Mesendoderm (in vitro differentiated cells): Measurements from ENCODE around the gene MMP24.
"Not testable (repeated sequence)": the region's sequence is repeated elsewhere in the genome, so short reads cannot be mapped to it uniquely, and the experiment has no call there.

Experiments
- DNase-seq: peaks from one replicate; pipeline ENCODE4 v3.0.0; 2013
- H2AK5ac ChIP-seq: 2 replicates; pipeline ENCODE4 v1.6.1; 2013; ENCODE audit warnings: low read length, inconsistent platforms
- H2BK120ac ChIP-seq: 2 replicates; pipeline ENCODE4 v1.6.1; 2013; ENCODE audit warnings: low read depth, mild to moderate bottlenecking, low read length, moderate library complexity, mixed read lengths
- H2BK15ac ChIP-seq: replicated peaks from 2 replicates; pipeline ENCODE4 v1.6.1; 2013; ENCODE audit warnings: low read depth, mild to moderate bottlenecking, moderate library complexity
- H2BK5ac ChIP-seq: 2 replicates; pipeline ENCODE4 v1.6.1; 2013; ENCODE audit warnings: low read length, inconsistent platforms
- H3K18ac ChIP-seq: 2 replicates; pipeline ENCODE4 v1.6.1; 2013; ENCODE audit warnings: mild to moderate bottlenecking, low read length, mixed read lengths
- H3K23ac ChIP-seq: one replicate; pipeline ENCODE4 v1.6.1; 2013; ENCODE audit warnings: low read length
- H3K27ac ChIP-seq: 2 replicates; pipeline ENCODE4 v1.5.1; 2013; ENCODE audit warnings: low read depth, mild to moderate bottlenecking, inconsistent platforms, low read length, moderate library complexity
- H3K27me3 ChIP-seq: 2 replicates; pipeline ENCODE4 v1.6.1; 2013; ENCODE audit warnings: low read length, control low read depth, mild to moderate bottlenecking, inconsistent platforms; ENCODE audit not compliant: insufficient read depth, poor library complexity
- H3K36me3 ChIP-seq: 2 replicates; pipeline ENCODE4 v1.6.1; 2013; ENCODE audit warnings: low read length, inconsistent platforms; ENCODE audit not compliant: control insufficient read depth, insufficient read depth
- H3K4ac ChIP-seq: one replicate; pipeline ENCODE4 v1.6.1; 2013; ENCODE audit warnings: low read depth, mild to moderate bottlenecking, low read length, moderate library complexity
- H3K4me1 ChIP-seq: 2 replicates; pipeline ENCODE4 v1.6.1; 2013; ENCODE audit warnings: low read depth, low read length, inconsistent platforms; ENCODE audit not compliant: control insufficient read depth
- H3K4me2 ChIP-seq: 2 replicates; pipeline ENCODE4 v1.6.1; 2013; ENCODE audit warnings: low read length
- H3K4me3 ChIP-seq: 2 replicates; pipeline ENCODE4 v1.5.1; 2013; ENCODE audit warnings: mild to moderate bottlenecking, low read length
- H3K56ac ChIP-seq: one replicate; pipeline ENCODE4 v1.6.1; 2013; ENCODE audit warnings: low read length
- H3K79me1 ChIP-seq: 2 replicates; pipeline ENCODE4 v1.6.1; 2013; ENCODE audit warnings: low read length, inconsistent platforms
- H3K79me2 ChIP-seq: 2 replicates; pipeline ENCODE4 v1.6.1; 2013; ENCODE audit warnings: mild to moderate bottlenecking, low read length; ENCODE audit not compliant: control insufficient read depth, insufficient read depth
- H3K9ac ChIP-seq: 2 replicates; pipeline ENCODE4 v1.6.1; 2013; ENCODE audit warnings: low read length, inconsistent platforms
- H4K5ac ChIP-seq: one replicate; pipeline ENCODE4 v1.6.1; 2013; ENCODE audit warnings: low read length
- H4K8ac ChIP-seq: one replicate; pipeline ENCODE4 v1.6.1; 2013; ENCODE audit warnings: low read depth, mild to moderate bottlenecking, control low read depth, low read length, moderate library complexity
- whole genome bisulfite sequencing: extraction: QIAGEN DNeasy Blood & Tissue Kit; methylation state at CpG from one replicate; pipeline ENCODE4 v1.1.7; 2013; ENCODE audit warnings: low lambda C conversion rate, missing lambda C conversion rate; ENCODE audit not compliant: insufficient coverage; ENCODE audit errors: extremely low coverage; 5-methylcytosine and 5-hydroxymethylcytosine counted together

MMP24 gene

DNA sequence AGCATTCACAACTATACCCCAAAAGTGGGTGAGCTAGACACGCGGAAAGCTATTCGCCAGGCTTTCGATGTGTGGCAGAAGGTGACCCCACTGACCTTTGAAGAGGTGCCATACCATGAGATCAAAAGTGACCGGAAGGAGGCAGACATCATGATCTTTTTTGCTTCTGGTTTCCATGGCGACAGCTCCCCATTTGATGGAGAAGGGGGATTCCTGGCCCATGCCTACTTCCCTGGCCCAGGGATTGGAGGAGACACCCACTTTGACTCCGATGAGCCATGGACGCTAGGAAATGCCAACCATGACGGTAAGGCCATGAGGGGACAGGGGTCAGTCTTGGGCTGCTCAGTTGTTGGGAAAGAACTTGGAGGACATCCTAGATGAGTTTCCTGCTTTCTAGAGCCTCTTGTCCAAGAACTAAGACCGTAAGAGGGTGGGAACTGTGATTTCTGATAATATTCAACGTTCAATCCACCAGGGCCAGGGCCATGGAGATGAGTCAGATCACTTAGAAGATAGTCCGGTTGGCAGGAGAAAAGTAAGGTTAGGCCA is 28.0 kb downstream of the MMP24 start:
- H2BK5ac ChIP-seq = no peak overlapping the region
- no peak overlapping the region for H4K8ac ChIP-seq
- H3K4ac ChIP-seq = no peak overlapping the region
- no peak overlapping the region for H2BK15ac ChIP-seq
- H3K36me3 ChIP-seq = no peaks in the 10 kb centered on the region
- no peak overlapping the region for H3K27ac ChIP-seq
- H3K27me3 ChIP-seq = no peaks in the 10 kb centered on the region
- H3K9ac ChIP-seq = no peak overlapping the region
- H3K4me2 ChIP-seq = no peak overlapping the region
- H3K79me2 ChIP-seq = no peaks in the 10 kb centered on the region
- no peak overlapping the region for H3K23ac ChIP-seq
- no peak overlapping the region for H3K18ac ChIP-seq
- H3K4me1 ChIP-seq = no peaks in the 10 kb centered on the region
- no peak overlapping the region for H2BK120ac ChIP-seq
- H4K5ac ChIP-seq = no peak overlapping the region
- H3K4me3 ChIP-seq = no peak overlapping the region
- WGBS = no CpG with 5 or more reads among the region's 12 CpGs
- no peak overlapping the region for H2AK5ac ChIP-seq
- no peaks in the 10 kb centered on the region for H3K79me1 ChIP-seq
- no peak for DNase-seq
- no peak overlapping the region for H3K56ac ChIP-seq

DNA sequence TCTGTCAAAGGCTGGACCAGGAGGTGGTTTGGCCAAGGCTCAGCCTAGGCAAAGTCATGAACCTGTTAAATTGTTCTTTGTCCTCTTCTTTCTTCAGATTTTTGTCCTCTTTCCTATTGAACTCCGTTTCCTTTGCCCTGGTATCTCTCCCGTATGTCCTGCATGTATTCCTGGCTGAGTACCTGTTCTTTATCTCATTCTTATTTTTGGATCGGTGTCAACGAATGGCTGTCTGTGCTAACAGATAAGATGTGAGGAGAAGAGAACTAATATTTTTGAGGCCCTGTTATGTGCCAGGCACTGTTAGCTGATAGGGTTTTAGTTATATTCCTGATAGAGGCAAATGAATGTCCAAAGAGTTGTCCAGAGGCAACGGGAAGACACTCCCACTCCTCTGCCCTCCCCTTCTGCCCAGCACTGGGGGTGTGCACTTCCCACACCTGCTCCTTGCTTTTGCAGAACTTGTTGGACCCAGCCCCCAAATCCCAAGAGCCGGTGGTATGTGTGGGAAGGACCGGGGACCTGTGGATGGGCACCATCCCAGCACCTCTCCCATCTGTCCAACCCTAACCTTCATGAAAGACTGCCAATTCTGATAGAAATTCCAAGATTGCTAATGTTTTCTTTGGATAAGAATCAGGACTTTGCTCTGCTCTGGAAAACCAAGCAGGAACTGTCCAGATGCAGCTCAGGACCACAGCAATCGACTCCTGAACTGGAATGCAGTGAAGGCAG is 30.9 kb downstream of the MMP24 start:
- Histone ChIP-seq H3K4me1 (peaks cover 1% of the 10 kb centered on the region), H3K36me3 (no peaks in the 10 kb centered on the region), H2BK120ac (no peak overlapping the region), H3K18ac (no peak overlapping the region), H3K56ac (no peak overlapping the region), H3K23ac (no peak overlapping the region), H2AK5ac (no peak overlapping the region), H3K9ac (no peak overlapping the region), H3K79me1 (no peaks in the 10 kb centered on the region), H3K79me2 (no peaks in the 10 kb centered on the region), H3K4me3 (no peak overlapping the region), H2BK15ac (no peak overlapping the region), H3K4me2 (no peak overlapping the region), H4K5ac (no peak overlapping the region), H4K8ac (no peak overlapping the region), H2BK5ac (no peak overlapping the region), H3K27me3 (no peaks in the 10 kb centered on the region), H3K27ac (no peak overlapping the region), H3K4ac (no peak overlapping the region)
- no peak for DNase-seq
- no CpG with 5 or more reads among the region's 8 CpGs for WGBS

DNA sequence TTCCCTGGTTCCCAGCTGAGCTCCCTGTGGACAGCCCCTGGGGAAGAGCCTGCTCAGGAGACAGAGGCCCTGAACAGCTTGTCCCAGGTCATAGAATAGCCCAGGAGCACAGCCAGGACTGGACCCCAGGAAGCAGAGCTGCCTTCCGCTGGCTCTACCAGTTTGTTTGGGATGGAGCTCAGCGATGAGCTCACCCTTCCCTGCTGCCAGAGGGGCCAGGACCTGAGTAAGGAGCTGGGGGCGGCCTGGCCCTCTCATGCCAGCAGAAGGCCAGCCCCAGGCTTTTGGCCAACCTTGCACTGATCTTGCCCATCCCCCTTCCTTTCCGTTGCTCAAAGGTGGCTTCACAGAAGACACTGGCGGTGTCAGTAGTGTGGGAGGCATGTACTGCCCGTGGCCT is 33.9 kb downstream of the MMP24 start:
- DNase-seq = no peak
- Histone ChIP-seq H3K23ac (no peak overlapping the region), H4K8ac (no peak overlapping the region), H3K4me1 (peaks cover 7% of the 10 kb centered on the region), H2AK5ac (no peak overlapping the region), H3K4me2 (no peak overlapping the region), H3K27ac (no peak overlapping the region), H3K18ac (no peak overlapping the region), H3K27me3 (no peaks in the 10 kb centered on the region), H3K9ac (no peak overlapping the region), H2BK15ac (no peak overlapping the region), H4K5ac (no peak overlapping the region), H3K36me3 (no peaks in the 10 kb centered on the region), H3K4me3 (no peak overlapping the region), H3K79me1 (no peaks in the 10 kb centered on the region), H2BK120ac (no peak overlapping the region), H3K79me2 (no peaks in the 10 kb centered on the region), H2BK5ac (no peak overlapping the region), H3K4ac (no peak overlapping the region), H3K56ac (peak overlapping the region; percentile 69)
- WGBS = no CpG with 5 or more reads among the region's 6 CpGs

DNA sequence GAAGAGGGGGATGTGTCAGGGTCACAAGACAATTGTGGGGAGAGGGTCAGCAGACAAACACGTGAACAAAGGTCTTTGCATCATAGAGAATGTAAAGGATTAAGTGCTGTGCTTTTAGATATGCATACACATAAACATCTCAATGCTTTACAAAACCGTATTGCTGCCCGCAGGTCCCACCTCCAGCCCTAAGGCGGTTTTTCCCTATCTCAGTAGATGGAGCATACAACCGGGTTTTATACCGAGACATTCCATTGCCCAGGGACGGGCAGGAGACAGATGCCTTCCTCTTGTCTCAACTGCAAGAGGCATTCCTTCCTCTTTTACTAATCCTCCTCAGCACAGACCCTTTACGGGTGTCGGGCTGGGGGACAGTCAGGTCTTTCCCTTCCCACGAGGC is 35.8 kb downstream of the MMP24 start:
- H4K8ac ChIP-seq, H3K18ac ChIP-seq, H3K23ac ChIP-seq, H3K9ac ChIP-seq, DNase-seq, H3K4me1 ChIP-seq, H3K56ac ChIP-seq, H2AK5ac ChIP-seq, H3K27ac ChIP-seq, H2BK5ac ChIP-seq, H3K4me2 ChIP-seq, H3K36me3 ChIP-seq, H3K79me1 ChIP-seq, H3K79me2 ChIP-seq, H3K27me3 ChIP-seq, H2BK120ac ChIP-seq, H3K4me3 ChIP-seq, H3K4ac ChIP-seq, H2BK15ac ChIP-seq, H4K5ac ChIP-seq: not testable (repeated sequence)
- no CpG with 5 or more reads among the region's 10 CpGs for WGBS

DNA sequence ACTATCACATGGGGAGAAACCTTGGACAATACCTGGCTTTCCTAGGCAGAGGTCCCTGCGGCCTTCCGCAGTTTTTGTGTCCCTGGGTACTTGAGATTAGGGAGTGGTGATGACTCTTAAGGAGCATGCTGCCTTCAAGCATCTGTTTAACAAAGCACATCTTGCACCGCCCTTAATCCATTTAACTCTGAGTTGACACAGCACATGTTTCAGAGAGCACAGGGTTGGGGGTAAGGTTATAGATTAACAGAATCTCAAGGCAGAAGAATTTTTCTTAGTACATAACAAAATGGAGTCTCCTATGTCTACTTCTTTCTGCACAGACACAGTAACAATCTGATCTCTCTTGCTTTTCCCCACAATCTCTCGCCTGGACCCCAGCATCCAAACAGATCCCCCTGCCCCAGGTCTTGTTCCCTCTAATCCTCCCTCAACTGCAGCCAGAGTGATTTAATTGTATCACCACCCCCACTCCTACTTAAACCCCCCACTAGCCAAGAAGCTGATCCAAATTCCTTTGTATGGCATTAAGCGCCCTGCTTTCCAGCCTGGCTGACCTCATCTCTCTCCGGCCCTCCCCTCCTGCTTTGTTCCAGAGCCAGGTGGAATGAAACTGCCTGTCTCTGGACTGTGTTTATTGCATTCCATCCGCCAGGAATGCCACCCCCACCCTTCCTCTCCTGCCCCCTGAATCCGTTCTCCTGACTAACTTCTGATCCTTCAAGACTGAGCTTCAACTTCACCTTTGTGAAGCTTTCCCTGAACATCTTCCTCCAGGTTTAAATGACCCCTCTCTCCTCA is 36.4 kb downstream of the MMP24 start:
- WGBS = no CpG with 5 or more reads among the region's 8 CpGs
- peak overlapping the region; percentile 83 for H2BK120ac ChIP-seq
- H3K27me3 ChIP-seq, H3K79me2 ChIP-seq, H2BK5ac ChIP-seq, H4K8ac ChIP-seq, H3K23ac ChIP-seq, H3K36me3 ChIP-seq, H4K5ac ChIP-seq, H3K9ac ChIP-seq, H3K4me1 ChIP-seq, H2AK5ac ChIP-seq, H3K4me2 ChIP-seq, H3K4me3 ChIP-seq, H2BK15ac ChIP-seq, H3K79me1 ChIP-seq: not testable (repeated sequence)
- H3K56ac ChIP-seq = peak overlapping the region; percentile 66
- H3K18ac ChIP-seq = peak overlapping the region; percentile 29
- peak; percentile 95 for DNase-seq
- H3K4ac ChIP-seq = peak overlapping the region; percentile 18
- peak overlapping the region; percentile 77 for H3K27ac ChIP-seq
